ENCODE results near the gene RTL5.

The RTL5 gene

GRCh38 chrX:72120837-72121236 is 10.9 kb downstream of the RTL5 start:
- no peaks in the 10 kb centered on the region for H4K20me1 ChIP-seq (ENCODE audit: insufficient read depth, low read length, poor library complexity, severe bottlenecking)
- H3K27me3 ChIP-seq (ENCODE audit: insufficient read depth, low read length, poor library complexity, severe bottlenecking): no peaks in the 10 kb centered on the region
- H3K79me2 ChIP-seq (ENCODE audit: insufficient read depth, low read length): no peaks in the 10 kb centered on the region
- TF ChIP-seq EZH2phosphoT487 (IDR thresholded peaks at IDR 0.05; ENCODE audit: borderline replicate concordance) (no peak), CTCF (conservative IDR thresholded peaks at IDR 0.05; ENCODE audit: low read length) (no peak)
- H2AFZ ChIP-seq (ENCODE audit: low read length): no peak overlapping the region
- H3K36me3 ChIP-seq (ENCODE audit: insufficient read depth, low read length): no peaks in the 10 kb centered on the region
- H3K9ac ChIP-seq (ENCODE audit: low read depth, low read length, poor library complexity, severe bottlenecking): peak overlapping the region; percentile 60
- no peaks in the 10 kb centered on the region for H3F3A ChIP-seq (ENCODE audit: low read depth)
- no peak overlapping the region for H3K4me3 ChIP-seq (ENCODE audit: low read length, poor library complexity, severe bottlenecking)
- H3K9me2 ChIP-seq (replicated peaks; ENCODE audit: low read depth, low read length): no peaks in the 10 kb centered on the region
- peaks cover 53% of the 10 kb centered on the region for H3K4me1 ChIP-seq (ENCODE audit: insufficient read depth, low read length, poor library complexity, severe bottlenecking)
- H3K4me2 ChIP-seq (ENCODE audit: low read depth, low read length, poor library complexity, severe bottlenecking): peak overlapping the region; percentile 69
- no peaks in the 10 kb centered on the region for H3K9me3 ChIP-seq (ENCODE audit: insufficient read depth, low read depth, low read length)

GRCh38 chrX:72117636-72118210 is 14.0 kb downstream of the RTL5 start:
- Histone ChIP-seq H3K9me2 (replicated peaks; ENCODE audit: low read depth, low read length) (no peaks in the 10 kb centered on the region), H3F3A (ENCODE audit: low read depth) (no peaks in the 10 kb centered on the region), H3K9ac (ENCODE audit: low read depth, low read length, poor library complexity, severe bottlenecking) (no peak overlapping the region), H3K36me3 (ENCODE audit: insufficient read depth, low read length) (no peaks in the 10 kb centered on the region), H2AFZ (ENCODE audit: low read length) (no peak overlapping the region), H3K9me3 (ENCODE audit: insufficient read depth, low read depth, low read length) (no peaks in the 10 kb centered on the region), H3K4me2 (ENCODE audit: low read depth, low read length, poor library complexity, severe bottlenecking) (no peak overlapping the region), H3K27me3 (ENCODE audit: insufficient read depth, low read length, poor library complexity, severe bottlenecking) (no peaks in the 10 kb centered on the region), H3K79me2 (ENCODE audit: insufficient read depth, low read length) (no peaks in the 10 kb centered on the region), H4K20me1 (ENCODE audit: insufficient read depth, low read length, poor library complexity, severe bottlenecking) (no peaks in the 10 kb centered on the region), H3K4me1 (ENCODE audit: insufficient read depth, low read length, poor library complexity, severe bottlenecking) (peaks cover 38% of the 10 kb centered on the region), H3K4me3 (ENCODE audit: low read length, poor library complexity, severe bottlenecking) (no peak overlapping the region)
- TF ChIP-seq CTCF (conservative IDR thresholded peaks at IDR 0.05; ENCODE audit: low read length): no peak
- TF ChIP-seq EZH2phosphoT487 (IDR thresholded peaks at IDR 0.05; ENCODE audit: borderline replicate concordance): no peak

- peaks cover 15% of the 10 kb centered on the region for H3K4me1 ChIP-seq (ENCODE audit: insufficient read depth, low read length, poor library complexity, severe bottlenecking)
- no peak overlapping the region for H2AFZ ChIP-seq (ENCODE audit: low read length)
- H3K4me2 ChIP-seq (ENCODE audit: low read depth, low read length, poor library complexity, severe bottlenecking): no peak overlapping the region
- H3K4me3 ChIP-seq (ENCODE audit: low read length, poor library complexity, severe bottlenecking): no peak overlapping the region
- H3F3A ChIP-seq (ENCODE audit: low read depth): no peaks in the 10 kb centered on the region
- TF ChIP-seq CTCF (conservative IDR thresholded peaks at IDR 0.05; ENCODE audit: low read length) (no peak), EZH2phosphoT487 (IDR thresholded peaks at IDR 0.05; ENCODE audit: borderline replicate concordance) (no peak)
- H3K79me2 ChIP-seq (ENCODE audit: insufficient read depth, low read length): no peaks in the 10 kb centered on the region
- no peaks in the 10 kb centered on the region for H4K20me1 ChIP-seq (ENCODE audit: insufficient read depth, low read length, poor library complexity, severe bottlenecking)
- no peaks in the 10 kb centered on the region for H3K36me3 ChIP-seq (ENCODE audit: insufficient read depth, low read length)
- H3K27me3 ChIP-seq (ENCODE audit: insufficient read depth, low read length, poor library complexity, severe bottlenecking): no peaks in the 10 kb centered on the region
- H3K9me2 ChIP-seq (replicated peaks; ENCODE audit: low read depth, low read length): no peaks in the 10 kb centered on the region
- no peak overlapping the region for H3K9ac ChIP-seq (ENCODE audit: low read depth, low read length, poor library complexity, severe bottlenecking)
- H3K9me3 ChIP-seq (ENCODE audit: insufficient read depth, low read depth, low read length): no peaks in the 10 kb centered on the region
These were observed 16.3 kb downstream of the RTL5 start for GRCh38 chrX:72115380-72115779.
